AG04449 (cell line): ENCODE data around the gene FMN2.

ENCODE experiments used
- CTCF ChIA-PET: fragments of 350-600 bp; formaldehyde crosslinking; extraction: SDS; loops from one replicate; lab custom pipeline; 2021; ENCODE audit warnings: antibody characterized with exemption; lab: Yijun Ruan, JAX
- POLR2A ChIA-PET: fragments of 400-600, 350-600 bp; formaldehyde crosslinking; extraction: SDS; loops from one replicate; lab custom pipeline; 2020; ENCODE audit warnings: antibody characterized with exemption, inconsistent platforms; lab: Yijun Ruan, JAX
- DNase-seq: peaks from one replicate; pipeline ENCODE4 v3.0.0-alpha.2; 2010; ENCODE audit warnings: low read depth, low spot score
- H3K4me3 ChIP-seq: 2 replicates; pipeline ENCODE4 v1.5.1; 2011; ENCODE audit warnings: low read depth, mild to moderate bottlenecking, control low read depth, low read length
- TF ChIP-seq, protein P1 (sequence below): IDR thresholded peaks from one replicate; pipeline ENCODE4 v1.5.1; 2011; ENCODE audit warnings: mild to moderate bottlenecking, moderate library complexity, low read length, control low read depth, inconsistent platforms; ENCODE audit not compliant: insufficient read depth; ENCODE audit errors: missing control alignments

Gene FMN2

GRCh38 chr1:240099329-240099728 lies 7.6 kb downstream of the FMN2 start:
- TF ChIP-seq, protein P1, sequence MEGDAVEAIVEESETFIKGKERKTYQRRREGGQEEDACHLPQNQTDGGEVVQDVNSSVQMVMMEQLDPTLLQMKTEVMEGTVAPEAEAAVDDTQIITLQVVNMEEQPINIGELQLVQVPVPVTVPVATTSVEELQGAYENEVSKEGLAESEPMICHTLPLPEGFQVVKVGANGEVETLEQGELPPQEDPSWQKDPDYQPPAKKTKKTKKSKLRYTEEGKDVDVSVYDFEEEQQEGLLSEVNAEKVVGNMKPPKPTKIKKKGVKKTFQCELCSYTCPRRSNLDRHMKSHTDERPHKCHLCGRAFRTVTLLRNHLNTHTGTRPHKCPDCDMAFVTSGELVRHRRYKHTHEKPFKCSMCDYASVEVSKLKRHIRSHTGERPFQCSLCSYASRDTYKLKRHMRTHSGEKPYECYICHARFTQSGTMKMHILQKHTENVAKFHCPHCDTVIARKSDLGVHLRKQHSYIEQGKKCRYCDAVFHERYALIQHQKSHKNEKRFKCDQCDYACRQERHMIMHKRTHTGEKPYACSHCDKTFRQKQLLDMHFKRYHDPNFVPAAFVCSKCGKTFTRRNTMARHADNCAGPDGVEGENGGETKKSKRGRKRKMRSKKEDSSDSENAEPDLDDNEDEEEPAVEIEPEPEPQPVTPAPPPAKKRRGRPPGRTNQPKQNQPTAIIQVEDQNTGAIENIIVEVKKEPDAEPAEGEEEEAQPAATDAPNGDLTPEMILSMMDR: no peak
- H3K4me3 ChIP-seq: peak overlapping the region; percentile 35
- POLR2A ChIA-PET: no interaction called here
- CTCF ChIA-PET: interaction anchor here (1.1 to 2.3 kb wide), 3 partner anchors 50 to 592 kb away, joined by 3 to 9 read pairs (median 6); no protein-coding TSS in a partner anchor
- no peak for DNase-seq

DNA sequence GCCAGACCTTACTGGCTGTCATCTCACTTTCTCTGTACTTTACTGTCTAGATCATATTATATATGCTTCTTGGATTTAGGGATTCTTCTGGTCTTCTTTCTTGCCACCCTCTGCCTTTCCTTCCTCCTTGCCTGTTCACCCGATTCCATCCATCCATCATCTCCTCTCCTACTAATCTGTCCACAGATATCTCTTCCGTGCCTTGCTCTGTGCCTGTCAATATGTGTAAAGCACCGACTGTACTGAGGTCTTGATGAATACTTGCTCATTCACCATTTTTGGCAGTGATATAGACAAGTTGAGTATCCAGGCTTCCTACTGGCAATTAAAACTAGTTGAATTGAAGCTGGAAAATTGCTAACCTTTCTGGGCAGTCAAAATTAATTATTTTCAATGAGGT lies 8.1 kb downstream of the FMN2 start:
- TF ChIP-seq, protein P1: no peak
- POLR2A ChIA-PET: no interaction called here
- peak overlapping the region; percentile 35 for H3K4me3 ChIP-seq
- CTCF ChIA-PET: interaction anchor here (1.1 to 2.3 kb wide), 3 partner anchors 50 to 592 kb away, joined by 3 to 9 read pairs (median 6); no protein-coding TSS in a partner anchor
- DNase-seq: no peak

DNA sequence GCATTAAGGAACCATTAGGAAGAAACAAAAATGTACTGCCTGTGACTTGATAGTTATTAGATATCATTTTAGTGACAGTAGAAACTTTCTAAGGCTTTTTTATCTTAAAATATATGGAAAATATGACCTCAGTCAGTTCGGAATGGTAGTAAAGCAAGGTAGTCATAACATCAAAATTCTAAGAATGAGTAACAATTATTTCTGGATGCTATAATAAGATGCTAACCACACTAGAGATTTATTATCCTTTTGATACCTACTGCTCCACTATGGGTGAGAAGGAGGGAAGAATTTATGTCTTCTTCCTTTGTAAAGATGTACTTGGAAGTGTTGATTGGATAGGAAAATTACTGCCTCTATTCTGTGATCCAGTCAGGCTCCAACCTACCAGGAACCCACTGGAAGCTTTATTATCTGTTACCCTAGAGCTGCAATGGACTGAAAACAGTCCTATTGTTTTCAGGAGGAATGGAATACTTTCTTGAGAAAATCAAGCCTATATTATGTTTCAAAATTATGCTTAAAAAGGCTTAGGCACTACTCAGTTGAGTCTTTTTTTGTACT lies 8.8 kb downstream of the FMN2 start:
- peak; percentile 42 for DNase-seq

DNA sequence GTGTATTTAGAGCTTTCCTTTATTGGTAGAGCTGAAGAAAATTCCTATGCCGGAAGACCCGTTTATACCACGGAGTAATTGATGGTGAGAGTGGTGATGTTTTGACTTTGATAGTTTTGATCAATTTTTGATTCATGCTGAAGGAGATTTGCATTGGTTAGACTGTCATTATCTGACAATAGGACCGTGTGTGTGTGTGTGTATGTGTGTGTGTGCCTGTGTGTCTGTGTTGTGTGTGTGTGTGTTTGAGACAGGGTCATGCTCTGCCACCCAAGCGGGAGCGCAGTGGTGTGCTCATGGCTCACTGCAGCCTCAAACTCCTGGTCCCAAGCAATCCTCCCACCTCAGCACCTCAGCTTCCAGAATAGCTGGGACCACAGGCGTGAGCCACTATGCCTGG lies 9.6 kb downstream of the FMN2 start:
- DNase-seq: no peak
- ChIA-PET CTCF (interaction anchor here (1.2 to 3.9 kb wide), 5 partner anchors 9 to 74 kb away, joined by 3 to 23 read pairs (median 6); partner anchors contain the start of gene FMN2), POLR2A (interaction anchor here (1.3 kb wide), 1 partner anchor 9 kb away, joined by 5 read pairs; the partner anchor contains the start of gene FMN2)
- H3K4me3 ChIP-seq: no peak overlapping the region
- TF ChIP-seq, protein P1: no peak

More for the DNA sequence above, 8.8 kb downstream of the FMN2 start:
- CTCF ChIA-PET: interaction anchor here (1.2 to 3.9 kb wide), 5 partner anchors 8 to 73 kb away, joined by 3 to 23 read pairs (median 7); partner anchors contain the start of gene FMN2
- TF ChIP-seq, protein P1: no peak
- H3K4me3 ChIP-seq: no peak overlapping the region
- POLR2A ChIA-PET: no interaction called here

- no peak overlapping the region for H3K4me3 ChIP-seq
- POLR2A ChIA-PET: interaction anchor here (1.3 kb wide), 1 partner anchor 10 kb away, joined by 5 read pairs; the partner anchor contains the start of gene FMN2
- CTCF ChIA-PET: interaction anchor here (1.0 to 3.9 kb wide), 5 partner anchors 10 to 72 kb away, joined by 3 to 23 read pairs (median 3); partner anchors contain the start of gene FMN2
- TF ChIP-seq, protein P1: no peak
- no peak for DNase-seq
These were observed 10.1 kb downstream of the FMN2 start for GRCh38 chr1:240101737-240102136.

DNA sequence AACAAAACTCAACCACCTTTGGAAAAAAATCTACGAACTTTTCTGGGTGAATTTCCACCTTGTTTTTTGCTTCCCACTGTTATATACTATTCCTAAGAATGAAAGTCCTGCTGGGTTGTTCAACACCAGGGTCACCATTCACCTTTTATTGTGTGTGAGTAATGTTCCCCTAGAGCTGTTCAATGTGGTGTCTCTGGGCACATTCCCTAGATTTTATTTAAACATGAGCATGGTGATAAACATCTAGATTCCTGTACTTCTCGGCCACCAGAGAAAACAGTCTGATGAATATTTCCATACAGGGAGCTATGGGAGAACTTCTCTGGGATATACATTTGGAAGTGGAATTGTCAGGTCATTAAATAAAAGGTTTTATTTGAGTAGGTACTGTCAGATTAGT lies 13.0 kb downstream of the FMN2 start:
- TF ChIP-seq, protein P1: no peak
- POLR2A ChIA-PET: interaction anchor here (1.0 kb wide), 1 partner anchor 13 kb away, joined by 4 read pairs; no protein-coding TSS in a partner anchor
- CTCF ChIA-PET: interaction anchor here (0.6 to 1.9 kb wide), 3 partner anchors 8 to 45 kb away, joined by 3 to 7 read pairs (median 4); partner anchors contain the start of gene FMN2
- no peak overlapping the region for H3K4me3 ChIP-seq
- no peak for DNase-seq
